Neural cell (in vitro differentiated cells): ENCODE results near the gene AP3M1. TPM values are rescaled to one million over a fixed set of nuclear protein-coding genes. Genes with fewer than 3 reads are reported as not detected.

Experiments
- H2AFZ ChIP-seq: fragments of 200-600, 300-800 bp; sonication (generic), shearing (Covaris generic); 2 replicates; pipeline ENCODE4 v1.6.0; 2014; ENCODE audit warnings: low read depth, mild to moderate bottlenecking, antibody characterized with exemption, low read length, moderate library complexity
- H3F3A ChIP-seq: fragments of 200-600 bp; shearing (Covaris generic); 2 replicates; pipeline ENCODE4 v1.6.1; 2016; ENCODE audit warnings: mild to moderate bottlenecking, moderate library complexity, mixed read lengths, antibody characterized with exemption, low read length; ENCODE audit not compliant: insufficient read depth, poor library complexity, severe bottlenecking
- H3K27ac ChIP-seq: fragments of 200-600, 300-800 bp; sonication (generic), shearing (Covaris generic); 2 replicates; pipeline ENCODE4 v1.5.1; 2014; ENCODE audit warnings: mild to moderate bottlenecking, low read length, moderate library complexity
- H3K27me3 ChIP-seq: fragments of 300-800, 200-600 bp; sonication (generic), shearing (Covaris generic); 2 replicates; pipeline ENCODE4 v1.6.0; 2014; ENCODE audit warnings: mild to moderate bottlenecking, low read depth, low read length, moderate library complexity; ENCODE audit not compliant: insufficient read depth
- H3K36me3 ChIP-seq: fragments of 300-800, 200-600 bp; sonication (generic), shearing (Covaris generic); 2 replicates; pipeline ENCODE4 v1.5.1; 2014; ENCODE audit warnings: mild to moderate bottlenecking, antibody characterized with exemption, low read length, moderate library complexity; ENCODE audit not compliant: insufficient read depth
- H3K4me2 ChIP-seq: fragments of 300-800, 200-600 bp; sonication (generic), shearing (Covaris generic); 2 replicates; pipeline ENCODE4 v1.6.0; 2014; ENCODE audit warnings: mild to moderate bottlenecking, low read length
- H3K4me3 ChIP-seq: fragments of 300-800, 200-600 bp; sonication (generic), shearing (Covaris generic); 2 replicates; pipeline ENCODE4 v1.5.1; 2014; ENCODE audit warnings: mild to moderate bottlenecking, low read length, moderate library complexity
- H3K79me2 ChIP-seq: fragments of 200-600 bp; shearing (Covaris generic); replicated peaks from 2 replicates; pipeline ENCODE4 v1.6.0; 2014; ENCODE audit warnings: mild to moderate bottlenecking, low read length, moderate library complexity; ENCODE audit not compliant: insufficient read depth
- H3K9ac ChIP-seq: fragments of 300-800, 200-600 bp; sonication (generic), shearing (Covaris generic); 2 replicates; pipeline ENCODE4 v1.6.1; 2016; ENCODE audit warnings: mild to moderate bottlenecking, low read length, mixed read lengths
- H3K9me2 ChIP-seq: fragments of 200-600 bp; shearing (Covaris generic); 2 replicates; pipeline ENCODE4 v1.6.1; 2016; ENCODE audit warnings: mild to moderate bottlenecking, low read length, mixed read lengths; ENCODE audit not compliant: insufficient read depth
- H3K9me3 ChIP-seq: fragments of 200-600, 300-800 bp; sonication (generic), shearing (Covaris generic); 2 replicates; pipeline ENCODE4 v1.6.1; 2016; ENCODE audit warnings: mild to moderate bottlenecking, mixed run types, low read length, moderate library complexity, mixed read lengths
- H4K20me1 ChIP-seq: fragments of 200-600 bp; shearing (Covaris generic); 2 replicates; pipeline ENCODE4 v1.6.1; 2016; ENCODE audit warnings: mild to moderate bottlenecking, mixed run types; ENCODE audit not compliant: insufficient read depth
- EP300 ChIP-seq: fragments of 450-650 bp; conservative IDR thresholded peaks from 2 replicates; pipeline ENCODE4 v1.6.1; 2014; ENCODE audit warnings: antibody characterized with exemption, mild to moderate bottlenecking, moderate library complexity; ENCODE audit not compliant: poor library complexity, severe bottlenecking
- EZH2 ChIP-seq: fragments of 200-600, 300-800 bp; shearing (Covaris generic), sonication (generic); IDR thresholded peaks from 2 replicates; pipeline ENCODE4 v1.6.1; 2014; ENCODE audit warnings: antibody characterized with exemption, low read length, borderline replicate concordance, mild to moderate bottlenecking; ENCODE audit not compliant: insufficient read depth, poor library complexity, severe bottlenecking
- MXI1 ChIP-seq: fragments of 450-650 bp; conservative IDR thresholded peaks from 2 replicates; pipeline ENCODE4 v1.6.1; 2014; ENCODE audit warnings: antibody characterized with exemption, mild to moderate bottlenecking; ENCODE audit not compliant: poor library complexity, severe bottlenecking
- POLR2AphosphoS5 ChIP-seq: IDR thresholded peaks from 2 replicates; pipeline ENCODE4 v1.6.1; 2012
- RAD21 ChIP-seq: fragments of 450-650 bp; conservative IDR thresholded peaks from 2 replicates; pipeline ENCODE4 v1.6.1; 2014; ENCODE audit warnings: antibody characterized with exemption, mild to moderate bottlenecking, moderate library complexity
- SMC3 ChIP-seq: fragments of 450-650 bp; conservative IDR thresholded peaks from 2 replicates; pipeline ENCODE4 v1.6.1; 2014; ENCODE audit warnings: antibody characterized with exemption, mild to moderate bottlenecking, moderate library complexity; ENCODE audit not compliant: poor library complexity
- TAF1 ChIP-seq: IDR thresholded peaks from 2 replicates; pipeline ENCODE4 v1.6.1; 2012; ENCODE audit warnings: low read depth
- polyA plus RNA-seq: library from polyadenylated mRNA; depleted of rRNA; stranded (reverse); fragments of >200 nt; gene quantifications from 2 replicates; pipeline ENCODE4 v1.2.3, GENCODE V29; 2014
- TF ChIP-seq, protein P1 (sequence below): fragments of 450-650 bp; IDR thresholded peaks from 2 replicates; pipeline ENCODE4 v1.5.1; 2014; ENCODE audit warnings: antibody characterized with exemption, mild to moderate bottlenecking, moderate library complexity; ENCODE audit not compliant: poor library complexity, severe bottlenecking
- TF ChIP-seq, protein P2 (sequence below): IDR thresholded peaks from 2 replicates; pipeline ENCODE4 v1.6.1; 2012; ENCODE audit warnings: borderline replicate concordance

The AP3M1 gene
- polyA plus RNA-seq, 1 donor from 2014 or later, result 26.7 TPM

DNA sequence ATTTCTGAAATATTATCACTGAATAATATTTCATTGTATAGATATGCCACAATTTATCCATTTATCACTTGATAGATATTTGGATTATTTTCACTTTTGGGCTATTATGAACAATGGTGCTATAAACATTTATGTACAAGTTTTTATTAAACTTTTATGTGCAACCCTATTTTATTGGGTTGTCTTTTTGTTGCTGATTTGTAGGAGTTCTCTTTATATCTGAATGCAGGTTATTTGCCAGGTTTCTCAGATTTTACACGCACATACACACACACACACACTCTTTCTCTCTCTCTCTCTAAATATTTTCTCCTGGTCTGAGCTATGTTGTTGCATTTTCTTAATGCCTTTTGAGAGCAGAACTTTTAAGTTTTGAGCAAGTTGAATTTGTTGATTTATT lies 36.6 kb upstream of the AP3M1 start:
- Histone ChIP-seq H3K36me3 (no peaks in the 10 kb centered on the region), H3K4me2 (no peak overlapping the region)

DNA sequence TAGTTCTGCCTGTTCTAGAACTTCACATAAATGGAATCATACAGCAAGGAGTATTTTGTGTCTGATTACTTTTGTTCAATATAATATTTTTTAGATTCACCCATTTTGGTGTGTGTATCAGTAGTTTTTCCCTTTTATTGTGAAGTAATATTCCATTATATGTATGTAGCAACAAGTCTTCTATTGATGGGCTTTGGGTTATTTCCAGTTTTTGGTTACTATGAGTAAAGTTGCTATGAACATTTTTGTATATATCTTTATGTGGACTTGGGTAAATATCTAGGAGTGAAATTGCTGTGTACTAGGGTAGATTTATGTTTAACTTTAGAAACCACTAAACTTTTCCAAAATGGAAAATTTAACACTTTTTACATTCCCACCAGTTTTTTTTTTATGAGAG lies 36.0 kb upstream of the AP3M1 start:
- Histone ChIP-seq H3K36me3 (no peaks in the 10 kb centered on the region), H4K20me1 (no peaks in the 10 kb centered on the region), H3K27me3 (no peaks in the 10 kb centered on the region), H2AFZ (no peak overlapping the region), H3K4me3 (no peak overlapping the region), H3K27ac (no peak overlapping the region), H3K9ac (no peak overlapping the region), H3F3A (no peaks in the 10 kb centered on the region), H3K9me3 (no peaks in the 10 kb centered on the region), H3K9me2 (no peaks in the 10 kb centered on the region), H3K4me2 (no peak overlapping the region), H3K79me2 (peaks cover 8% of the 10 kb centered on the region)
- TF ChIP-seq, protein P1, sequence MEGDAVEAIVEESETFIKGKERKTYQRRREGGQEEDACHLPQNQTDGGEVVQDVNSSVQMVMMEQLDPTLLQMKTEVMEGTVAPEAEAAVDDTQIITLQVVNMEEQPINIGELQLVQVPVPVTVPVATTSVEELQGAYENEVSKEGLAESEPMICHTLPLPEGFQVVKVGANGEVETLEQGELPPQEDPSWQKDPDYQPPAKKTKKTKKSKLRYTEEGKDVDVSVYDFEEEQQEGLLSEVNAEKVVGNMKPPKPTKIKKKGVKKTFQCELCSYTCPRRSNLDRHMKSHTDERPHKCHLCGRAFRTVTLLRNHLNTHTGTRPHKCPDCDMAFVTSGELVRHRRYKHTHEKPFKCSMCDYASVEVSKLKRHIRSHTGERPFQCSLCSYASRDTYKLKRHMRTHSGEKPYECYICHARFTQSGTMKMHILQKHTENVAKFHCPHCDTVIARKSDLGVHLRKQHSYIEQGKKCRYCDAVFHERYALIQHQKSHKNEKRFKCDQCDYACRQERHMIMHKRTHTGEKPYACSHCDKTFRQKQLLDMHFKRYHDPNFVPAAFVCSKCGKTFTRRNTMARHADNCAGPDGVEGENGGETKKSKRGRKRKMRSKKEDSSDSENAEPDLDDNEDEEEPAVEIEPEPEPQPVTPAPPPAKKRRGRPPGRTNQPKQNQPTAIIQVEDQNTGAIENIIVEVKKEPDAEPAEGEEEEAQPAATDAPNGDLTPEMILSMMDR, result no peak
- no peak for TF ChIP-seq EZH2
- TF ChIP-seq TAF1, result no peak
- TF ChIP-seq EP300, result no peak
- no peak for TF ChIP-seq SMC3
- TF ChIP-seq, protein P2, sequence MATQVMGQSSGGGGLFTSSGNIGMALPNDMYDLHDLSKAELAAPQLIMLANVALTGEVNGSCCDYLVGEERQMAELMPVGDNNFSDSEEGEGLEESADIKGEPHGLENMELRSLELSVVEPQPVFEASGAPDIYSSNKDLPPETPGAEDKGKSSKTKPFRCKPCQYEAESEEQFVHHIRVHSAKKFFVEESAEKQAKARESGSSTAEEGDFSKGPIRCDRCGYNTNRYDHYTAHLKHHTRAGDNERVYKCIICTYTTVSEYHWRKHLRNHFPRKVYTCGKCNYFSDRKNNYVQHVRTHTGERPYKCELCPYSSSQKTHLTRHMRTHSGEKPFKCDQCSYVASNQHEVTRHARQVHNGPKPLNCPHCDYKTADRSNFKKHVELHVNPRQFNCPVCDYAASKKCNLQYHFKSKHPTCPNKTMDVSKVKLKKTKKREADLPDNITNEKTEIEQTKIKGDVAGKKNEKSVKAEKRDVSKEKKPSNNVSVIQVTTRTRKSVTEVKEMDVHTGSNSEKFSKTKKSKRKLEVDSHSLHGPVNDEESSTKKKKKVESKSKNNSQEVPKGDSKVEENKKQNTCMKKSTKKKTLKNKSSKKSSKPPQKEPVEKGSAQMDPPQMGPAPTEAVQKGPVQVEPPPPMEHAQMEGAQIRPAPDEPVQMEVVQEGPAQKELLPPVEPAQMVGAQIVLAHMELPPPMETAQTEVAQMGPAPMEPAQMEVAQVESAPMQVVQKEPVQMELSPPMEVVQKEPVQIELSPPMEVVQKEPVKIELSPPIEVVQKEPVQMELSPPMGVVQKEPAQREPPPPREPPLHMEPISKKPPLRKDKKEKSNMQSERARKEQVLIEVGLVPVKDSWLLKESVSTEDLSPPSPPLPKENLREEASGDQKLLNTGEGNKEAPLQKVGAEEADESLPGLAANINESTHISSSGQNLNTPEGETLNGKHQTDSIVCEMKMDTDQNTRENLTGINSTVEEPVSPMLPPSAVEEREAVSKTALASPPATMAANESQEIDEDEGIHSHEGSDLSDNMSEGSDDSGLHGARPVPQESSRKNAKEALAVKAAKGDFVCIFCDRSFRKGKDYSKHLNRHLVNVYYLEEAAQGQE, result no peak
- no peak for TF ChIP-seq POLR2AphosphoS5
- no peak for TF ChIP-seq MXI1
- no peak for TF ChIP-seq RAD21

More for the DNA sequence above, 36.6 kb upstream of the AP3M1 start:
- Histone ChIP-seq H3K27me3 (no peaks in the 10 kb centered on the region), H4K20me1 (no peaks in the 10 kb centered on the region), H3K4me3 (no peak overlapping the region), H3K9me2 (no peaks in the 10 kb centered on the region), H2AFZ (no peak overlapping the region), H3K27ac (no peak overlapping the region), H3K9me3 (no peaks in the 10 kb centered on the region), H3K79me2 (peaks cover 8% of the 10 kb centered on the region), H3K9ac (no peak overlapping the region), H3F3A (no peaks in the 10 kb centered on the region)
- TF ChIP-seq, protein P2, result no peak
- no peak for TF ChIP-seq TAF1
- TF ChIP-seq, protein P1, result no peak
- TF ChIP-seq MXI1, result no peak
- no peak for TF ChIP-seq SMC3
- TF ChIP-seq EZH2, result no peak
- TF ChIP-seq RAD21, result no peak
- TF ChIP-seq EP300, result no peak
- no peak for TF ChIP-seq POLR2AphosphoS5
